Ectodermal cell (in vitro differentiated cells): ENCODE results near the gene AMDHD2.
A peak's percentile ranks its signal among the peaks of the same experiment; 100 is the strongest.
"Not testable (repeated sequence)": the region's sequence is repeated elsewhere in the genome, so short reads cannot be mapped to it uniquely, and the experiment has no call there.

Experiments
- H3K27ac ChIP-seq: 2 replicates; pipeline ENCODE4 v1.7.0; 2013; ENCODE audit warnings: mild to moderate bottlenecking, low read depth, low read length; ENCODE audit not compliant: insufficient read depth, poor library complexity, severe bottlenecking
- H3K27me3 ChIP-seq: 2 replicates; pipeline ENCODE4 v1.7.0; 2013; ENCODE audit warnings: mild to moderate bottlenecking, low read length; ENCODE audit not compliant: insufficient read depth, control insufficient read depth, poor library complexity, severe bottlenecking
- H3K36me3 ChIP-seq: one replicate; pipeline ENCODE4 v1.7.0; 2013; ENCODE audit warnings: low read length; ENCODE audit not compliant: control insufficient read depth, insufficient read depth
- H3K4me1 ChIP-seq: one replicate; pipeline ENCODE4 v1.7.0; 2013; ENCODE audit warnings: low read length; ENCODE audit not compliant: control insufficient read depth, insufficient read depth
- H3K4me3 ChIP-seq: 2 replicates; pipeline ENCODE4 v1.7.0; 2013; ENCODE audit warnings: low read depth, low read length, control low read depth; ENCODE audit not compliant: insufficient read depth
- H3K9me3 ChIP-seq: 2 replicates; pipeline ENCODE4 v1.7.0; 2013; ENCODE audit warnings: mild to moderate bottlenecking, low read length, moderate library complexity; ENCODE audit not compliant: control insufficient read depth
- WGBS, 2 experiments: methylation state at CpG; one replicate each; pipeline ENCODE4 v1.1.7; 2013; ENCODE audit warnings: missing lambda C conversion rate in 2 of 2; 5-methylcytosine and 5-hydroxymethylcytosine counted together

AMDHD2 gene

GRCh38 chr16:2535625-2536013, 15.4 kb downstream of the AMDHD2 start:
- Histone ChIP-seq H3K36me3 (no peaks in the 10 kb centered on the region), H3K27me3 (peaks cover 4% of the 10 kb centered on the region), H3K27ac (no peak overlapping the region), H3K4me3 (no peak overlapping the region), H3K4me1 (no peaks in the 10 kb centered on the region), H3K9me3 (no peaks in the 10 kb centered on the region)
- WGBS, 2 experiments, result 85 to 88% methylated on average over 9 of the region's 9 CpGs

GRCh38 chr16:2537451-2538379, 17.5 kb downstream of the AMDHD2 start, which contains the start of gene PDPK1:
TSS of gene PDPK1 (plus strand) at chr16:2538021. CDS start at chr16:2538113, 92 bp downstream.
- Histone ChIP-seq H3K36me3 (no peaks in the 10 kb centered on the region), H3K9me3 (no peaks in the 10 kb centered on the region), H3K27me3 (peaks cover under 1% of the 10 kb centered on the region), H3K4me1 (no peaks in the 10 kb centered on the region), H3K27ac (no peak within 1 kb of the TSS), H3K4me3 (peak within 1 kb of the TSS; percentile 55)
- WGBS, 2 experiments, result 1 to 2% methylated on average over 119 to 123 of the region's 126 CpGs

DNA sequence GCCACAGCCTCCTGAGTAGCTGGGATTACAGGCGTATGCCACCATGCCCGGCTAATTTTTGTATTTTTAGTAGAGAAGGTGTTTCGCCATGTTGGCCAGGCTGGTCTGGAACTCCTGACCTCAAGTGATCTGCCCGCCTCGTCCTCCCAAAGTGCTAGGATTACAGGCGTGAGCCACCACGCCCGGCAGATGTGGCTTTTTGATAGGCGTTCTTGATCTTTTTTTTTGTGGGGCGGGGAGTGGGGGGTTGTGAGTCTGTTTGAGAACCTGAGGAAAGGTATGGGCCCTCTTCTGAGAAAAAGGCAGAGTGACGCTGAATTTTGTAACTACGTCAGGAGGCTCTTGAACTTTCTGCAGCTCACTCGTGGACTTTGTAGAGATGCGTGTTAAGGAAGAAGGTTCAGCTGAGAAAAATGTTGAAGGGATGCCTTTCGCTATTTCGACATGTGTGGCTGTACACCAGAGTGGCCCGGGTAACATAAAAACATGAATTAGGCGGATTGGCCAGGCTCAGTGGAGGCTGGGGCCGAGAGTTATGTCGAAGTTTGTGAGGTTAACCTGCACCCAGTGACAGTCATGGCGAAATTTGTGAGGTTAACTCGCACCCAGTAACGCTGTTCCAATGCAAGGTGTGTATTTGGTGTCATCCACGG, 19.1 kb downstream of the AMDHD2 start:
- not testable (repeated sequence) for H3K36me3 ChIP-seq, H3K9me3 ChIP-seq, H3K27ac ChIP-seq, H3K4me1 ChIP-seq, H3K4me3 ChIP-seq, H3K27me3 ChIP-seq
- WGBS, 2 experiments, result 93 to 95% methylated on average over 24 of the region's 24 CpGs

GRCh38 chr16:2539845-2540458, 19.8 kb downstream of the AMDHD2 start:
- H3K4me1 ChIP-seq, H3K9me3 ChIP-seq, H3K27ac ChIP-seq, H3K4me3 ChIP-seq, H3K36me3 ChIP-seq, H3K27me3 ChIP-seq: not testable (repeated sequence)
- WGBS, 2 experiments, result 80 to 81% methylated on average over 14 of the region's 14 CpGs

DNA sequence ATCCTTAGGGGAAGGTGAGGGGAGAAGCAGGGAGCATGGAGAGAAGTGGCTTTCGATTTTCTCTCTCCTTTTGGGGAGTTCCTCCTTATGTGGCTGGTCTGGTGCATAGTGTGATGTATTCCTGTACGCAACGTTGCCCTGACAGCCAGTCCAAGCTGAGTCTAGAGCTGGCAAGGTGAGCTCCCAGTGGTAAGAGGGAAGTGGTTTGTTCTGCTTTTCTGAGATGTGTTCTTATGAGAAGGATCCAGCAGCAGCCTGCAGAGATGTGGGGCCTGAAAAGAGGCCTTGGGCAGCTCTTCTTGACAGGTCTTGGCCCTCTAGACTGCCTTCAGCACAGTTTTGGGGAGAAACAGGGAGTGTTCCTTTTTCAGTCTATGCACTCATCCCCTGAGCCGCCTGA, 20.7 kb downstream of the AMDHD2 start:
- WGBS, 2 experiments, result 98 to 100% methylated on average over 3 of the region's 4 CpGs
- H3K27ac ChIP-seq, result not testable (repeated sequence)

GRCh38 chr16:2541409-2541808, 21.2 kb downstream of the AMDHD2 start:
- WGBS, 2 experiments, result 92 to 95% methylated on average over 6 of the region's 6 CpGs
- H3K4me3 ChIP-seq, H3K36me3 ChIP-seq, H3K27ac ChIP-seq, H3K9me3 ChIP-seq, H3K27me3 ChIP-seq, H3K4me1 ChIP-seq: not testable (repeated sequence)

More for the DNA sequence above, 20.7 kb downstream of the AMDHD2 start:
- not testable (repeated sequence) for H3K9me3 ChIP-seq, H3K4me3 ChIP-seq, H3K36me3 ChIP-seq, H3K4me1 ChIP-seq, H3K27me3 ChIP-seq

GRCh38 chr16:2543771-2544170, 23.6 kb downstream of the AMDHD2 start:
- H3K36me3 ChIP-seq, H3K27me3 ChIP-seq, H3K4me3 ChIP-seq, H3K4me1 ChIP-seq, H3K9me3 ChIP-seq, H3K27ac ChIP-seq: not testable (repeated sequence)
- 91 to 96% methylated on average over 14 of the region's 14 CpGs for WGBS, 2 experiments

- not testable (repeated sequence) for H3K4me1 ChIP-seq, H3K27ac ChIP-seq, H3K27me3 ChIP-seq, H3K9me3 ChIP-seq, H3K36me3 ChIP-seq, H3K4me3 ChIP-seq
- WGBS, 2 experiments, result no CpG with 5 or more reads among the region's 14 CpGs
These were observed 30.2 kb downstream of the AMDHD2 start for GRCh38 chr16:2550283-2550878.

DNA sequence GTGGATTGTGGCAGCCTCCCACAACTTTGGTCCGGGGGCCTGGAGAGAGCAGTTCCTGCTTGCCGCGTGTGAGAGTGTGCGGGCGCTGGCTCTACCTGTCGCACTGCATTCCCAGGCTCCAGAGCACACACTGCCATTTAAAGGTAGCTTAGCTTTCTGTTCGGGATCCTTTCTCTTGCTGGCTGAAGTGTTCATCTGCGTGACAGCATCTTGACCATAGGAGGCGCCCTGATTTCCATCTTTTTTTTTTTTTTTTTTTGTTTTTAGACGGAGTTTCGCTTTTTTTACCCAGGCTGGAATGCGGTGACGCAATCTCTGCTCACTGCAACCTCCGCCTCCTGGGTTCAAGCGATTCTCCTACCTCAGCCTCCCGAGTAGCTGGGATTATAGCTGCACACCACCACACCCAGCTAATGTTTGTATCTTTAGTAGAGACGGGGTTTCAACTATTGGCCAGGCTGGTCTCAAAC, 31.3 kb downstream of the AMDHD2 start:
- H3K9me3 ChIP-seq, H3K27ac ChIP-seq, H3K4me3 ChIP-seq, H3K36me3 ChIP-seq, H3K27me3 ChIP-seq, H3K4me1 ChIP-seq: not testable (repeated sequence)
- WGBS, 2 experiments, result 62 to 67% methylated on average over 10 to 12 of the region's 17 CpGs
